ENCODE data around the gene GCNT3.

The GCNT3 gene, protein sequence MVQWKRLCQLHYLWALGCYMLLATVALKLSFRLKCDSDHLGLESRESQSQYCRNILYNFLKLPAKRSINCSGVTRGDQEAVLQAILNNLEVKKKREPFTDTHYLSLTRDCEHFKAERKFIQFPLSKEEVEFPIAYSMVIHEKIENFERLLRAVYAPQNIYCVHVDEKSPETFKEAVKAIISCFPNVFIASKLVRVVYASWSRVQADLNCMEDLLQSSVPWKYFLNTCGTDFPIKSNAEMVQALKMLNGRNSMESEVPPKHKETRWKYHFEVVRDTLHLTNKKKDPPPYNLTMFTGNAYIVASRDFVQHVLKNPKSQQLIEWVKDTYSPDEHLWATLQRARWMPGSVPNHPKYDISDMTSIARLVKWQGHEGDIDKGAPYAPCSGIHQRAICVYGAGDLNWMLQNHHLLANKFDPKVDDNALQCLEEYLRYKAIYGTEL

DNA sequence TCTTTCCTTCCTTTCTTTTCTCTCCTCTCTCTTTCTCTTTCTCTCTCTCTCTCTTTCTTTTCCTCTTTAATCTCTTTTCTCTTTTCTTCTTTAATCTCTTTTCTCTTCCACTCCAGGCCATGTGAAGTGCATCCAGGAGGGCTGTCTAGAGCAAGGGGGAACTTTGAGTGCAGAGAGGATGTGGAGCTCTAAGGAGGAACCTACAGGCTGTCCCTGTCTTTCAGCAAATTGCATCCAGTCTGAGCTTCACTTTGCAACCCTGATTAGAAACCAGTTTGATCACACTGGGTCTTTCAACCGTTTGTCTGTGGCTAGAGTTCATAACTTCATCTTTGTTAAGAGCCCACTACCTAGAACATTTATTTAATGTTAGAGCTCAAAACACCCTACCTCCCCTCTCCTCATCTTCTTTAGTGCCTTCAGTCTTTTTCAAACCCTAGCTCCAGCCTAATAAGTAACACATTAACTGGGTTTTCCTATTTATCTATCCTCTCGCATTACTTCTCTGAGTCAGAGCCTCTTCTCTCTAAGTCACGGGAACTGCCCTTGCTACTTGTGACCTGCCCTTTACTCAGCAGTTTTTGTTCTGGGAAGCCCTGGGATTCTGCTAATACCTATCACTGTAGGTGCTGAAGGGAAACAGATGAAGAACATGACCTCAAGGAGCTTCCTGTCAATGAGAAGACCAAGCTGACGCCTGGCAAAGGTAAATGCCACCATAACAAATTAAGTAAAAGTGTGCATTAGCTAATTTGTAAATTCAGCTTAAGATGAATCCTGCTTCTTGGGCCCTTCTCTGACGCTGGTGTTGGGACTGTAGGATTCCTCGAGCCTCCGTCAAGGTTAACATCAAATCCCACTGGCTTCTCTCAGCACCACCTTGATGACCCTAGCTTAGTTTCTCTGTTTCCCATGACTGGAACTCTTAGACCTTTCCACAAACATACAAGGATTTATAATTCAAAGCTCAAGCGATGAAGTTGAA is at the start of gene GCNT3:
TSS of gene GCNT3 (plus strand) at position 508 of the 985 bp plus-strand sequence. CDS start 6,456 bp downstream, outside the sequence.
- no peak for DNase-seq (ENCODE audit: low read depth in 3 of 3, low spot score in 1 of 3)

DNA sequence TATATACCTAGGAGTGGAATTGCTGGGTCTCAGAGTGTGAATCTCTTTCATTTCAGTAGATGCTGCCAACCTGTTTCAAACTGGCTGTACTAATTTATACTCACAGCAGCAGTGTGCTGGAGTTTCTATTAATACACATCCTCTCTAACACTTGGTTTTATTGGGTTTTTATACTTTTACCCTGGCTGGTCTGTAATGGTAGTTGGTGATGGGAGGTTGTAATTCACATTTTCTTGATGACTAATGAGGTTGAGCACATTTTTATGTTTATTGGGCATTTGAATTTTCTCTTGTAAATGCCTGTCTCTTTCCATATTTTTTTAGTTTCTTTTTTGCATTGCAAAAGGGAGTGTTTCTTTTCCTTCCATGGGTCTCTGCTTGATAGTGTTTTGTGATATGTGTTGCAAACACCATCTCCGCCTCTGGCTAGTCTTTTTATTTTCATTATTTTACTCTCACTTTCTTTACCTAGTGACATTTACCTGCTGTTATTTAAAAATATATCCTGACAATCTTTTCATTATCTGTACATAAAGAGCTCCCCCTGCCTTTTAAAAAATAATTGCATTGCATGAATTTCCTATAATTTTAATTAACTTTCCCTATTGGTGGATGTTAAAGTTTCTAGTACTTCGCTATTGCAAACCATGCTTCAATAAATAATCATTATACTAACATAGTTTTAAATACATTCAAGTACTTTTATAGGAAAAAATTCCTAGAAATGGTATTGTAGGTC is 49.0 kb upstream of the GCNT3 start:
- DNase-seq (ENCODE audit: low read depth in 3 of 3, low spot score in 1 of 3): no peak

DNA sequence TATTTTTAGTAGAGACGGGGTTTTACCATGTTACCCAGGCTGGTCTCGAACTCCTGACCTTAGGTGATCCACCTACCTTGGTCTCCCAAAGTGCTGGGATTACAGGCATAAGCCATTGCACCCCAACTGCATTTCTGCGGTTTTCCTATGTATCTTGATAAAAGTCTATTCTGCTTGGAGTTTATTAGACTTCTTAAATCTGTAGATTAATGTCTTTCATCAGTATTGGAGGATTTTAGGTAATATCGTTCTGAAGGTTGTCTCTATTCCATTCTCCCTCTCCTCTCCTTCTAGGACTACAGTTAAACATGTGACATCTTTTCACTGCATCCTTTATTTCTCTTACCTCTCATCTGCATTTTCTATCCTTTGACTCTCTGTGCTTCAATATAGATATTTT is 46.3 kb upstream of the GCNT3 start:
- no peak for DNase-seq (ENCODE audit: low read depth in 3 of 3, low spot score in 1 of 3)

DNA sequence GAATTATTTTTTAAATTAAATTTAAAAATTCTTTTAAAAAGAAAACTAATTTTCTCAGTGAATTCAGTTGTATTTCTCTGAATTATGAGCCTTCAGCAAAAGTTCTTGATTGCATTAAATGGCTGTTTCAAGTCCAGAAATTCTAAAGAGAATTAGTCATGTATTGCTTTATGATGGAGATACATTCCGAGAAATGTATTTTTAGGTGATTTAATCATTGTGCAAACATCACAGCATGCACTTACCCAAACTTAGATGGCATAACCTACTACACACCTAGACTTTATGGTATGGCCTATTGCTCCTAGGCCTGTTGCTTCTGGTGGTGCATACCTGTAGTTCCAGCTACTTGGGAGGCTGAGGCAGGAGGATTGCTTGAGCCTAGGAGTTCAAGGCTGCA is 44.3 kb upstream of the GCNT3 start:
- no peak for DNase-seq (ENCODE audit: low read depth in 3 of 3, low spot score in 1 of 3)

DNA sequence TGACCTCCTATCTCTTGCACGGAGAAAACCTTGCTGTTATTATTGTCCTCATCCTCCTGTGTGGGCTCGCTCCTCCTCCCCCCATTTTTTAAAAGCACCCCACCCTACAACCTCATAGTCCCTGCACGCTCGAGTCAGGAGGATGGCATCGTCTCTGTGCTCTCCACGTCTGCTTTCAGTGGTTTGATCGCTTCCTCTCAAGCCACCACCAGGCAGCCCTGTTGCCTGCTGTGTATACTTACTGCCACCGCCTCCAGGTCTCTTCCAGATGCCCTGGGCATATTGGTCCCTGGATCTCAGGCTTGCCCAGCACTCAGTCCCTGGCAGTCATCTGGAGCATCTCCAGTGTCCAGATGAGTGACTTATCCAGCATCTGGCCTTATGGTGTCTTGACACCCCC is 42.1 kb upstream of the GCNT3 start:
- no peak for DNase-seq (ENCODE audit: low read depth in 3 of 3, low spot score in 1 of 3)

DNA sequence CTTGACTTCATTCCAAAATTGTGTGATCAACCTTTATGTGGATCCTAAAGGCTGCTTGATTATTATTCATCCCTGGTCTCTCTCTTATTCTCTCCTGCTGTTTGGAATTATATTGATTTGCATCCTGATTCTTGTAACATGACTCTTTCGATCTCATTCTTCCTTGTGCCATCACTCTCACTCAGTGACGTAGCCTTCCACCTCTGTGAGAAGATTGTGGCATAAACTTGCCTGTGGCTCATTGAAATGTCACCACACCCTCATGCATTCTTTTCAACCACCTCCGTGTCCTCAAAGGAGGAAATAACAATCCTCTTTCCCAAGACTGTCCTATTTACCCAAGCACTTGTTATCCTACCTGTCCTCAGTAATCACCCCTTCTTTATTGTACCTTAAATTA is 41.3 kb upstream of the GCNT3 start:
- no peak for DNase-seq (ENCODE audit: low read depth in 3 of 3, low spot score in 1 of 3)

DNA sequence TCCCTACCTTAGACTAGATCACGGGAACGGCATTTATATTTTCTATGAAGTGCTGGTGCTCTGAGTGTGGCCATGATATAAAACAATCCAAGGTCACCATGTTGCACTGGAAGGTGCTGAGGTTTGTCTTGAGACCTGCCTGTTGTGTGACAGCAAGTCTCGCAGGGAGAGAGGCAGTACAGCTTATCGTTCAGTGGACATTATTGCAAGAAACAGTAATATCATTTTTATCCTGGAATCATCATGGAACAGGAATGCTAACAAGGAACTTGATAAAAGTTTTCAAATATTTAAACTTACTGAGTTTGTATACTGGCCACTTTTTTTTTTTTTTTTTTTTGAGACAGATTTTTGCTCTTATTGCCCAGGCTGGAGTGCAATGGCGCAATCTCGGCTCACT is 40.0 kb upstream of the GCNT3 start:
- DNase-seq (ENCODE audit: low read depth in 3 of 3, low spot score in 1 of 3): no peak

DNA sequence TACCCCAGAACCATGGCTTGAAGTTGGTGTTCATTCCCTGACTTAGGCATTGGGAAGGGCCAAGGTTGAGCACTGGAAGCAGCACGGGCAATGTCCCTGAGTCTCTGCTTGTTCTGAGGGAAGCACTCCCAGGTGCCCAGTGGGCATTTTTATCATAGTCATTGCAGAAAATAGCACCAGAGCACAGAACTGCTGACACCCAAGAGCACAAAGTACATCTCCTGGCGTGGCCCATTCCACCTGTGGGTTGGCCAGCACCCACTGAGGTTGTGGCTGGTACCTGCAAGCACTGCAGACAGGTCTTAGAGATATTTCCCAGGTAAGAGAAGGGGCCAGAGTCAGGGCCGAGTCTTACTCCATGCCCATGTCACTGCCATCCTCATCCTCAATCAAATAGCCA is 28.5 kb upstream of the GCNT3 start:
- no peak for DNase-seq (ENCODE audit: low read depth in 3 of 3, low spot score in 1 of 3)

DNA sequence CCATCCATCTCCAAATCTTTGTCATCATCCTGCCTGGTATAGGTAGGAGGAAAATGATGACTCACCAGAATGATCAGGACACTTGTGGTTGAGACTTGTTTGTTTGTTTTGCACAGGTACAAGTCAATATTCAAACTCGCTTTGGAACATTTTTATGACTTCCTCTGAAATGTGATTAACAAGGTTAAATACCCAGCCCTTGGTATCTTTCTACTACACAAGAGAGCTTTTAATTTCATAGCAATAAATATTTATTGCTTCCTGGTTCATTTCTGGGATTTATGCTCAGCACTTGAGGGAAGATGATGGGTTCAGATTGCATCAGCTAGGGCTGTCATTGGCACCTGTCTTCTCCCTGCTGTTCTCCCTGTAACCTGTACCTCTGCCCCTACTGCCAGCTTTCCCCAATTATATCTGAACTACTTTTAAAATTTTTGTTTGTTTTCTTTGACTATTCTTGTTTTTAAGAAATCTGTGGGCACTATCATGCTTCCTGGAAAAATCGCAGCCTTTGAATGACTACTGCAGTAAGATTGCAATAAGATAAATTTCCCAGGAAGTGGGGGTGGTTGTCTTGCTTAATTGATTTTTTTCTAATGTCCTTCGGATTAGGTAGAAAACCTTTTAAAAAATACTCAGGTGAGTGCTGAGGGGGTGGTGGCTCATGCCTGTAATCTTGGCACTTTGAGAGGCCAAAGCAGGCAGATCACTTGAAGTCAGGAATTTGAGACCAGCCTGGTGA is 24.3 kb upstream of the GCNT3 start:
- DNase-seq (ENCODE audit: low read depth in 3 of 3, low spot score in 1 of 3): no peak

DNA sequence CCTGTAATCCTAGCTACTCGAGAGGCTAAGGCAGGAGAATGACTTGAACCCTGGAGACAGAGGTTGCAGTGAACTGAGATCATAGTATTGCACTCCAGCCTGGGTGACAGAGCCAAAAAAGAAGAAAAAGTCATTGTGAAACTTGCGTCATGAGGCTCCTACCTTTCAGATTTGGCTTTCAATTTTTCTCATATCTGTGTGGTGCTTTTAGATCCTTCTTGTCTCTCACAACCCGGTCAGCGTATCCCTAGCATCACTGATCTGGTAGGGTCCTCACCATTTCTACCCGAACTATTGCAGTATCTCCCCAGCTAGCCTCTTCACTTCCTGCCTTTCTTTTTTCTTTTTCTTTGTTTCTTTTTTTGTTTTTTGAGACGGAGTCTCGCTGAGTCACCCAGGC is 21.6 kb upstream of the GCNT3 start:
- DNase-seq (ENCODE audit: low read depth in 3 of 3, low spot score in 1 of 3): no peak

DNA sequence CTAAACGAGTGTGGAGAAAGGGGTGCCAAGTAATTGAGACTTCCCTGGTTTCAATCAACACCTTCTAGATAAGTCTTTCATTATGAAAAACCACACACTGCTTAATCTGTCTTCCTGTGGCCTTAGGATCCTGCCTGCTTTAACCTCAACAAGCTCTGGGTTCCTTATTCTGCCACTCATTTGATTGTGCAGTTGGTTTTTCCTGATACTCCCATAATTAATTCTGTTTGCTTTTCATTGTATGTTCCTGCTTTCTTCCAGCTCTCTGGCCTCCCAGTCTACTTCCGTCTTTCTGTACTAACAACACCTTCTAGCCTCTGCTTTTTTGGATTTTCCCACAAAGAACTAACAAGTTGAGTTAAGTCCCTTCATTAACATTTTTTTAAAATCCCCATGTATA is 20.2 kb upstream of the GCNT3 start:
- DNase-seq (ENCODE audit: low read depth in 3 of 3, low spot score in 1 of 3): no peak

DNA sequence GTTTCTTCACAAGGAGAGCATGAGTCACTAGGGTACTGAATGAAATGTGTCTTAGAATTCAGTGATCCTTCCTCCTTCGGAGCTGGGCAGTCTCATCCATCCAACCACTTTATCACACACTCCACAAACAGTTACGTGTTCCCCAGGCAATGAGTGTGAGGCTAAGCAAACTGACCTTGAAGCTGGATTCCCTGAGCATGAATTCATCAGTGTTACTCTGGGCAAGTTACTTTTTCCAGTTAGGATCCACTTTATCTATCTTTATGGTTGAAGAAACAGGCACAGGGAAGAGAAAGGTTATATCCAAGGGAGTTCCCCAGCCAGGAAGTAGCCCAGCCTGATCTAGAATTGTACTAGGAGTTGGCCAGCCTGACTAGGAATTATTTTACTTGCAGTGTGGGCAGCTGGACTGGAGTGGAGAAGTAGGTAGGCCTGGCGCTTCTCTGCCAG is 17.1 kb upstream of the GCNT3 start:
- DNase-seq (ENCODE audit: low read depth in 3 of 3, low spot score in 1 of 3): no peak

DNA sequence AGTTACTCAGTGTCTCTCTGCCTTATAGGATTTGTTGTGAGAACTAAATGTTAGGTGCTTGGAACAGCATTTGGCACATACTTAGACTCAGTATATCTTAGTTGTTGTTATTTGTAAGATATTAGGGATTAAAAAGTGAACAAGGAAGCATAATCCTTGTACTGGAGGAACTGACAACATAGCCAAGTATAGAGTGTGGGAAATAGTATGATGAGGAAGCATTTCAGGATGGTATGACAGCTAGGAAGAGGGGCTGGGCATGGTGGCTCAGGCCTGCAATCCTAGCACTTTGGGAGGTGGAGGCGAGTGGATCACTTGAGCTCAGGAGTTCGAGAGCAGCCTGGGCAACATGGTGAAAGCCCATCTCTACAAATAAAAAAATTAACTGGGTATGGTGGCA is 16.6 kb upstream of the GCNT3 start:
- DNase-seq (ENCODE audit: low read depth in 3 of 3, low spot score in 1 of 3): no peak

DNA sequence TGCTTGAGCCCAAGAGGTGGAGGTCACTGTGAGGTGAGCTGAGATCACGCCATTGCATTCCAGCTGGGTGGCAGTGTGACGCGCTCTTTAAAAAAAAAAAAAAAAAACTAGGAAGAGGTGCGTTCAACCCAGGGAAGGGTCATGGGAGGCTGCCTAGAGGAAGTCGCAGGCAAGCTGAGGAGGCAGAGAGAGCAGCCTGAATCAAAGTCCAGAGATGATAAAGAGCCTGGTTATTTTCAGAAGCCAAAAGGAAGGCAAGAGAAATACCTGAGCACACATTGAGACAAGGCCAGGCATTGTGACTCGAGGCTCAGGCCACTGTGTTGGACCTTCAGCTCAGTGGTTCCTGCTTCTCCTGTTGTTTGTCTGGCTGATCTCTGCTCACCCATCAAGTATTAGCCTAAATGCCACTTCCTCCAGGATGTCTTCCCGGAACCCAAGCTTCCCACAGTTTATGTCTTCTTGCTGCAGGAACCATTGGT is 16.1 kb upstream of the GCNT3 start:
- no peak for DNase-seq (ENCODE audit: low read depth in 3 of 3, low spot score in 1 of 3)

DNA sequence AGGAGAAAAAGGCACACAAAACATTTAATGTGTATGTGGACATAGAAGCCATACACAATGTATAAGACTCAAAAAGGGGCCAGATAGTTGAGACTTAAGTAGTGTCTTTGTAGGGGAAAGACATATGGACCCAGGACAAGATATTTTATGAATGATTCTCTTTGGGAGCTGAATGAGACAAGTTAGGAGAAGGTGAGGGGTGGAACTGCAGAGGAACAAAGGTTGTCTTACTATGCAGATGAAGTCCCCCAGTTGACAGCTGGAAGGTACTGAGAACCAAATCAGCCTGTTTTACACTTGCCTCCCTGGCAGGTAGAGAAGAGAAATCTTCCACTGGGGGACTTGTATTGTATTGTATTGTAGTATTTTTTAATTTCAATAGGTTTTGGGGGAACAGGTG is 14.9 kb upstream of the GCNT3 start:
- no peak for DNase-seq (ENCODE audit: low read depth in 3 of 3, low spot score in 1 of 3)

DNA sequence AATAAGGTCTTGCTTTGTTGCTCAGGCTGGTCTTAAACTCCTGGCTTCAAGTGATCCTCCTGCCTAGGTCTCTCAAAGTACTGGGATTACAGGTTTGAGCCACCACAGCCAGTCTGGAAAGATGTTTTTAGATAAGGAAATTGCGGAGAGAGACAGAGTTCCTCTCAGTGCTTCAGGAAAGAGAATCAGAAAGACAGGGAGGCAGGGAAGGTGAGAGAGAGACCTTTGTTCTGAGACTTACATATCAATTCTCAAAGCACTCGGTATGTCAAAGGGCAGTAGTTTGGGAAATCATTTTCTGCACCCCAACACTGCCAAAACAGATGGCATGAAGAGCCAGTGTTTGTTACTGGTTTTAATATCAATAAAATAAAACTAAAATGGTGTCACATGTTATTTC is 13.1 kb upstream of the GCNT3 start:
- DNase-seq (ENCODE audit: low read depth in 3 of 3, low spot score in 1 of 3): no peak

DNA sequence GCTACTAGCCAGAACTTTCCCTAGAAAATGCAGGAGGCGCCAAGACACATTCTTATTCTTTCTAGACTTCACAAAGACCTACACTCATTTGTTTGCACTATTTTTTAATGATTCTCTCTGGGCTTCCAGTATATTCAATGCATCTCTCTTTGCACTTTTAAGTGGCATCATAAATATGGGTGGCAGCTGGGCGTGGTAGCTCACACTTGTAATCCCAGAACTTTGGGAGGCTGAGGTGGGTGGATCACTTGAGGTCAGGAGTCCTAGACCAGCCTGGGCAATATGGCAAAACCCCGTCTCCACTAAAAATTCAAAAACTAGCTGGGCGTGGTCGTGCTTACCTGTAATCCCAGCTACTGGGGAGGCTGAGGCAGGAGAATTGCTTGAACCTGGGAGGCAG is 5.6 kb upstream of the GCNT3 start:
- no peak for DNase-seq (ENCODE audit: low read depth in 3 of 3, low spot score in 1 of 3)

DNA sequence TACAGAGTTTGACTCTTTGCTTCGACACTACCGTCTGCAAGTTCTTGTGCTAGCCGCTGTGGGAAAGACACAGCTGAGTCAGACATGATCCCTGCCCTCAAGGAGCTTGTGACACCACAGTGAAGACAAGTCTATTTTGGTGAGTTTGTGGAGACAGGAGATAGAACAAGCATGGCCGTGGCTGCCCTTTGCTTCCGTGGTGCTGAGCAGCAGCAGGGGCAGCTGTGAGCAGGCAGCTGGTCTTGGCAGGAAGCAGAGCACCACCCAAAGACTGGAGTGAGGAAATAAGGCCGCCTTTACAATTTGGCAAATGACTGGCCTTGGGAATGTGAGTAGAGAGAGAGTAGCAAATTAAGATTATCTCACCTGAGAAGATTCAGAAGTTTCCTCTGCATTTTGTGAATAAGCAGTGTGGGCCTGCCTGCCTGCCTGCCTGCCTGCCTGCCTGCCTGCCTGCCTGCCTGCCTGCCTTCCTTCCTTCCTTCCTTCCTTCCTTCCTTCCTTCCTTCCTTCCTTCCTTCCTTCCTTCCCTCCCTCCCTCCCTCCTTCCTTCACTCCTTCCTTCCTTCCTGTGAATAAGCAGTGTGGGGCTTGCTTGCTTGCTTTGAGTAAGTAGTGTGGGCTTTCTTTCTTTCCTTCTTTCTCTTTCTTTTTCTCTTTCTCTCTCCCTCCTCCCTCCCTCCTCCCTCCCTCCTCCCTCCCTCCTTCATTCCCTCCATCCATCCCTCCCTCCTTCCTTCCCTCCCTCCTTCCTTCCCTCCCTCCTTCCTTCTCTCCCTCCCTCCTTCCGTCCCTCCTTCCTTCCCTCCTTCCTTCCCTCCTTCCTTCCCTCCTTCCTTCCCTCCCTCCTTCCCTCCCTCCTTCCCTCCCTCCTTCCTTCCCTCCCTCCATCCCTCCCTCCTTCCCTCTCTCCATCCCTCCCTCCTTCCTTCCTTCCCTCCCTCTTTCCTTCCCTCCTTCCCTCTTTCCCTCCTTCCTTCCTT is 1.6 kb upstream of the GCNT3 start:
- no peak for DNase-seq (ENCODE audit: low read depth in 3 of 3, low spot score in 1 of 3)

DNA sequence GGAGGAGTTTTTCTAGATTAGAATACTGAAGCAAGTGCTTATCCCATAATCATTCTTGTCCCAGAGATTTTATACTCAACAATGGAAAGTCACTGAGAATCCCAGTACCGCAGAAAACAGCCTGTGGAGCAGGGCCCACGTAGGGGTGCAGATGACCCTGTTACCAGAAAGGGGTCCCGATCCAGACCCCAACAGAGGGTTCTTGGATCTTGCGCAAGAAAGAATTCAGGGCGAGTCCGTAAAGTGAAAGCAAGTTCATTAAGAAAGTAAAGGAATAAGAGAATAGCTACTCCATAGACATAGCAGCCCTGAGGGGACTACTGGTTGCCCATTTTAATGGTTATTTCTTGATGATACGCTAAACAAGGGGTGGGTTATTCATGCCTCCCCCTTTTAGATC is 2.6 kb downstream of the GCNT3 start:
- no peak for DNase-seq (ENCODE audit: low read depth in 3 of 3, low spot score in 1 of 3)
